Spleen (tissue), 7 donors: ENCODE data around the gene ZC4H2.

Experiments used
- POLR2A ChIP-seq, 3 donors: fragments of 450-650 bp; IDR thresholded peaks; one replicate each; pipeline ENCODE4 v1.5.1; 2017; ENCODE audit warnings: antibody characterized with exemption in 3 of 3, mild to moderate bottlenecking in 1 of 3
- TF ChIP-seq, protein P1 (sequence below), 11 experiments: fragments of 200-600 bp in 7 of 11; fragments of 450-650 bp in 4 of 11; sonication (generic) in 4 of 11; IDR thresholded peaks in 8 of 11; conservative IDR thresholded peaks in 3 of 11; 1 replicate in 7 of 11; 2 replicates in 4 of 11; pipeline versions ENCODE4 v1.4.0 to v1.8.0; 2016 to 2021; ENCODE audit warnings: antibody characterized with exemption in 11 of 11, inconsistent platforms in 4 of 11, mild to moderate bottlenecking in 1 of 11
- donor health status: DM: no; HTN: no; CAD: no; lungs with moderate emphysema.
- donor health status: DM: no; HTN: no; CAD: no.
- donor health status: DM: no; HTN: no; CAD: no.

DNA sequence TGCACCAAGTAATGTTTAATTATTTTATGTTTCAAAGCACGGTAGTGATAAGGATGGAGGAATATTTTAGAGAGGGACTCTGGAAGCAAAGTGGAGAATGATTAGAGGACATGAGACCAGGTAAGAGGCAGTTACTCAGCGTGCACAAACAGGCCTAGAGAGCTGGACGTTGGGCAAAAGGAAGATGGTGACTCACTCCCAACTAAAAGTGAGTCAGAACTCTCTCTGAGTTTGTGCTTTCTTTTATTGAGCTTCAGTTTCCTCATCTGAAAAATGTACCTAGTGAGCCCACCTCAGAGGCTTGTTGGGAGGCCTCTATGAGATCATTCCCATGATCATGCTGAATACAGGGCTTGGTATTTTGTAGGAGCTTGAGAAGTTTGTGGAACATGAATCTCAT lies 1.6 kb upstream of the ZC4H2 start:
- no peak for TF ChIP-seq POLR2A (IDR thresholded peaks at IDR 0.05)
- TF ChIP-seq, protein P1, sequence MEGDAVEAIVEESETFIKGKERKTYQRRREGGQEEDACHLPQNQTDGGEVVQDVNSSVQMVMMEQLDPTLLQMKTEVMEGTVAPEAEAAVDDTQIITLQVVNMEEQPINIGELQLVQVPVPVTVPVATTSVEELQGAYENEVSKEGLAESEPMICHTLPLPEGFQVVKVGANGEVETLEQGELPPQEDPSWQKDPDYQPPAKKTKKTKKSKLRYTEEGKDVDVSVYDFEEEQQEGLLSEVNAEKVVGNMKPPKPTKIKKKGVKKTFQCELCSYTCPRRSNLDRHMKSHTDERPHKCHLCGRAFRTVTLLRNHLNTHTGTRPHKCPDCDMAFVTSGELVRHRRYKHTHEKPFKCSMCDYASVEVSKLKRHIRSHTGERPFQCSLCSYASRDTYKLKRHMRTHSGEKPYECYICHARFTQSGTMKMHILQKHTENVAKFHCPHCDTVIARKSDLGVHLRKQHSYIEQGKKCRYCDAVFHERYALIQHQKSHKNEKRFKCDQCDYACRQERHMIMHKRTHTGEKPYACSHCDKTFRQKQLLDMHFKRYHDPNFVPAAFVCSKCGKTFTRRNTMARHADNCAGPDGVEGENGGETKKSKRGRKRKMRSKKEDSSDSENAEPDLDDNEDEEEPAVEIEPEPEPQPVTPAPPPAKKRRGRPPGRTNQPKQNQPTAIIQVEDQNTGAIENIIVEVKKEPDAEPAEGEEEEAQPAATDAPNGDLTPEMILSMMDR (IDR thresholded peaks at IDR 0.05 in 8 of 11, conservative IDR thresholded peaks at IDR 0.05 in 3 of 11), result no peak
